NCI-H526 treated with DMSO at 0.1 percent for 48 hours (cell line): ENCODE measurements around the gene ZMIZ1.

ENCODE experiments used
- DNase-seq: peaks from one replicate; lab custom pipeline; 2025; lab: John Stamatoyannopoulos, UW

ZMIZ1 gene

DNA sequence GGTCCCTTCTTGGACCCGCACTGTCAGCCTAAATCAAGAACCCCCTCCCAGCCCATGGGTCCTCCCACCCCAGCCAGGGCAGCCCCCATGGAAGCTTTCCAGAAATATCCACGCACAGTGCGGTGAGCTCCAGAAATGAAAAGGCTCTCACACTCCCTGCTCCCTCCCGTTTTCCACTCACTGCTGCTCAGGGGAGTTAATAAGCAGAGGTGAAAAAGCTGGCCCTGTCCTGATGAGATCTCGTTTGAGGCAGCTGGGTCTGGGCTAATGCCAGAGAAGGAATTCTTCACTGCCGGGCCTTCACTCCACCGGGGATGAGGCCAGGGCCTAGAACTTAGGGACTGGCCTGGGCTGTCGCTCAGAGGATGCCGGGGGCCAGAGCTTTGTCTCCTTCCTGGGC lies 102.2 kb downstream of the ZMIZ1 start:
- DNase-seq = no peak

- DNase-seq = no peak
Observed at GRCh38 chr10:79171504-79171903, 102.7 kb downstream of the ZMIZ1 start.

GRCh38 chr10:79172881-79173280 lies 104.1 kb downstream of the ZMIZ1 start:
- no peak for DNase-seq

GRCh38 chr10:79173582-79174262 lies 105.0 kb downstream of the ZMIZ1 start:
- no peak for DNase-seq

DNA sequence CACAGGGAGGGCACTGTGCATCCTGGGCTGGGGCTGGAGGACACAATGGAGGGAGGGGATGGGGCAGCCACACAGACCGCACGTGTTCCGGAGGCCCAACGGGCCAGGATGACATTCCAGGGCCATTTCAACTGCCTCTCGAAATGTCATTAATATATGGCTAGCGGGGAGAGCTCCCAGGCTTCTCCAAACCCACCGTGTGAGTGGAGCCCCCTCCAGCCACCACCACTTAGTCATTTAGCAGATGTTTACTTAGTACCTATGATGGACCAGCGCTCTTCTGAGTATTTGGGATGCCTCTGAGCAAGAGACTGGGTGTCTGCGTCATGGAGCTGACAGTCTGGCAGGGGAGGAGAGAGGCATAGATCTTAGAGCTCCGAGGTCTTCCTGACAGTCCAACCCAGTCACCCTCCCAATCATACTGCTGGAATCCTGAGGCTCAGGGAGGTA lies 107.3 kb downstream of the ZMIZ1 start:
- no peak for DNase-seq

DNA sequence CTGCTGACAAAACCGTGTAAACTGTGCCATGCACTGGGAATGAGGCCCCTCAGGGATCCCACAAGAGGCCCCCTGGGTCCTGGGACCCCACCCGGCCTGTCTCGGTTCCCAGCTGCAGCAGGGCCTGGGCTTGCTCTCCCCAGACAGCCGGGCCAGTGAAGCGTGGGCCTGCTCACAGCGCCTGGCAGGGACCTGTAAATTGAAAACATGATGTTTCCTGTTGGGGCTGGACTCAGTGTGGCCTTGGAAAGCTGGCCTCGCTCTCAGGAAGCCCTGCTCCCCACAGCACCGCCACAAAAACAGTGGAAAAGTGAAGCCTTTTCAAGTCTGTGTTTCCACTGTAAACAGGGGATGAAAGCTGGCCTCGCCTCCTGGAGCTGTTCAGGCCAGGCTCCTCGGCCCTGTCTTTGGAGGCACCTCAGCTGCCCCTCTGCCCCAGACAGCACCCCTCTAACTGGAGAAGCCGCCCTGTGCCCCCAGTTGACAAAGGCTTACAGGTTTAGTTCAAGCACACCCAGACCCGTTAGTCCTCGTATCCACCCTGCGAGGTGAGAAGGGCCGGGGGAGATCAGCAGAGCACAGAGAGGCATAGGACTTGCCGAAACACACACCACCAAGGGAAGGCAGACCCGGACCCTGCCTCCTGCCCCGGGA lies 108.3 kb downstream of the ZMIZ1 start:
- no peak for DNase-seq

- DNase-seq = no peak
Observed at GRCh38 chr10:79178070-79178576, 109.4 kb downstream of the ZMIZ1 start.

- DNase-seq = no peak
Observed at GRCh38 chr10:79178614-79179163, 109.9 kb downstream of the ZMIZ1 start.

DNA sequence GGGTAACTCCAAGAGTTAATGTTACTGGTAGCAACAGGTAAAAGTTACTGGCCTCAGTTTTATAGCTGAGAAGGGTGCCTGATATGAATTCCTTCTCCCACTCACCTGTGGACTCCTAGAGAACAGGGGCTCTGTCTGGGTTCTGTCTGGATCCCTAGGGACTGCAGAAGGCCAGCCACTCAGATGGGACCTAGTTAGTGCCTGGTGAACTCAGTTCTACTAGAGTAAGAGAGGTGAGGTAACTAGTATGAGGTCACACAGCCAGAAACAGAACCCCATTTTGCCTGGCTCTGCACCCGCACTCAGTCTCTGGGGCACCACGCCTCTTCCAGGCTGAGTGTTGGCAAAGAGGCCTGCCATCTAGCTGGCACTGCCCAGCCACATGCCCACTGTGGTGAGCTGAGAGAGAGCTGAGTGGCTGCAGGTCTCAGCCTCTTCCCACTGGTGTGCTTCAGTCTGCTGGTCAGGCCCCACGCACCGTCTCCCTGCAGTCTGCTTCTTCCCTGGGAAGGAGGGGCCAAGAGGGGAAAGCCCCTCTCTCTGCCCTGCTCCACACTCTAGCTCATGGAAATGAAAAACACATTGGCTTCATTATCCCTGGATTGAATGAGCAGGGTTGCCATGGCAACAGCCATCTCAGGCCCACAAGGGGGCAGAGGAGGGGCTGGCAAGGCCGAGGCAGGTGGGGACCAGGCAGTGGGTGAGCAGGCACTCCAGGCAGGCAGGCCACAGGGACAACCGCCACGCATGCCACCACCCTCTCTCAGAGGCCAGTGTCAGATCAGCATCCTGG lies 110.6 kb downstream of the ZMIZ1 start:
- DNase-seq = no peak

GRCh38 chr10:79179957-79180309 lies 111.2 kb downstream of the ZMIZ1 start:
- no peak for DNase-seq

DNA sequence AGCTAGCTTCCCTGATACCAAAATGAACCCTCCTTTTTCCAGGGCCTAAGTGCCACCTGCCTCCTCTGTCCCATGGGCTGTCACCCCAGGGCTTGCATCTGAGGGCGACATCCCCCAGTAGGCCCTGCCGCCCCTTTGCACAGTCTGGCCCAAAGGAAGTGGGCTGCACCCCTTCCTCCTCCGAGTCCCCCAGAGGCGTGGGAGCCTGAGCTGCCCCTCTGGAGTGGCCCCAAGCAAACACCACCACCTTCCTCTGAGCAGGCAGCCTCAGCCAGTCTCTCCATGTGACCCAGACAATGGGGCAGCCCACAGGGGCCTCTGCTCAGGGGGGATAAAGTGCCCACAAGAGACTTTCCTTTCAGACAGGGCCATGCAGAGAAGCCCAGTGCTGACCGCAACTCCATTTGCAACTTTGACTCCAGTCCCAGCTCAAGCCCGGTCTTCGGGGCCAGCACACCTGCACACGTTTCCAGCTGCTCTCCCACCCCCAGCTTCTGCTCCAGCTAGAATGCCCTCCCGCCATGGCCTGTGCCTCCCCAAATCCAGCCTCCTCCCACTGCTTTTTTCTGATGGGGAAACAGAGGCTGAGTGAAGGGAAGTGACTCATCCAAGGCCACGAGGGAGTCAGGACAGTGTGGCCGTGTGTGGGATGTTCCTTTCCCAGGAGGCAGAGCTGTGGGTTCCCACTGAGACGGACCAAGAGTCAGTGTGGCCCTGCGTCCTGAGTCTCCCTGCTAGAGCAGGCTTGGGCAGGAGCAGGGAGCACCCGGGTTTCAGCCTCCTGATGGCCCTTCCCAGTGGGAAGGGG lies 111.9 kb downstream of the ZMIZ1 start:
- DNase-seq = no peak

DNA sequence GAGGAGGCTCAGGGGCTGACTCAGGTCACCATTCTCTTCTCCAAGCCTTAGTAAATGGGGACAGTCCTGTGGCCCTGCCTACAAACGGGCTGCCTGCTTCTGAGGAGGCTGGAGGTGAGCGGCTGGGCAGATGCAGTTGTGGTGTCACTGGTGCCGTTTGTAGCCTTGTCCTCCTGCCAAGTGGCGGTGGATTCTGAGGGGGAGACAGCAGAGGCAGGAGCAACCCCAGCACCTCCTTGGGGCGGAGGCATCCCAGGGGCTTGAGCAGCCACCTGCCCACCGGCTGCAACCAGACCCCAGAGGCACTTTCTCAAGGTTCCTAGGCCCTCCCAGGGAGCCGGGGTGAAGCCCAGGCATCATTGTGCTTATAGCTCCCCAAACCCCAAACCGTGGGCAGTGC lies 112.5 kb downstream of the ZMIZ1 start:
- DNase-seq = no peak

GRCh38 chr10:79181698-79182521 lies 113.1 kb downstream of the ZMIZ1 start:
- DNase-seq = no peak

DNA sequence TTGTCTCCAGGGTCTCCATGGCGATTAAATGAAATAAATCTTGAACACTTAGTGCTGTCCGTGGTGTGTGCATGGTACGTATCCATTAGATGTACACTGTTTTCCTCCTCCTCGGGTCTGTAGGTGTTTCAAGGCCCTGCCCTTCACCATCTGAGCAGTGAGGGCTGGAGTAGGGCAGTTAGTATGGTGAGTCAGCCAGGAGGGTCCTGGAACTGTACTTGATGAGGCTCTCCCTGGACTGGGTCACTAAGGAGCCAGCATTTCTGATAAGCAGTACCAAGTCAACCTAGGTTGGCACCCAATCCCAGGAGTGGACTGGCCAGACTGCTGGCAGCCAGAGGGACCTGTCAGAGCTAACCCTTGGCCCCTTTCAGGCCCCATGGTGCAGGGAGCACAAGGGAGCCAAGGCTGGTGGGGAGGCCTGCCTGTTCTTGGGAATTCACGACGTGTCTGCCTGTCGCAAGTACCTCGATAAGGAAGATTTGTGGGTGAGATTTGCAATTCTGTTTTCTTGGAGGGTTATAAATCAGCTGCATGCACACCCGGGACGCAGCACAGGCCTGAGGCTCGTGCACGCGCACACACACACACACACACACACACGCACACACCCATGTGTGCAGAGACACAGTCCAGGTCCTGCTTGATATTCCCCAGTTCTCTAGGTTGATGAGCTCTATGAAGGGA lies 114.2 kb downstream of the ZMIZ1 start:
- DNase-seq = no peak

DNA sequence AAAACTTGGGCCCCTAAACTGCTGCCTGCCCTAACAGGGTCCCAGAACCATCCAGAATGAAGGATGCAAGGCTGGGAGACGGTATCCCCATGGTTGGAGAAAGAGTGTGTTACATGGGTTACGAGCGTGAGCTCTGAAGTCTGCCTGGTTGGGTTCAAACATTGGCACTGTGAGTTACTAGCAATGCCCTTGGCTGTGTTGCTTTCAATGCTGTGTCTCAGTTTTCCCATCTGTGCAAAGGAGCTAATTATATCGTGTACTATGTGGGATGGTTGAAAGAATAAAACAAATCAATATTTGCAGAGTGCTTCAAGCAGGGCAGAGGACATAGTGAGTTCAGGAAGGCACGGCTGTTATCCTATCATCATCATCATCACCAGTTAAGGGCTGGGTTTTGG lies 114.7 kb downstream of the ZMIZ1 start:
- DNase-seq = no peak

- no peak for DNase-seq
Observed at GRCh38 chr10:79184145-79184625, 115.4 kb downstream of the ZMIZ1 start.

GRCh38 chr10:79184657-79185056 lies 115.9 kb downstream of the ZMIZ1 start:
- no peak for DNase-seq

GRCh38 chr10:79185067-79185774 lies 116.5 kb downstream of the ZMIZ1 start:
- DNase-seq = no peak

GRCh38 chr10:79185796-79186374 lies 117.1 kb downstream of the ZMIZ1 start:
- no peak for DNase-seq
